GM12892 (cell line): Measurements from ENCODE around the gene NDRG3.
"Not testable (repeated sequence)": the region's sequence is repeated elsewhere in the genome, so short reads cannot be mapped to it uniquely, and the experiment has no call there.

ENCODE experiments used
- POLR2AphosphoS5 ChIP-seq: IDR thresholded peaks from 2 replicates; pipeline ENCODE4 v1.6.1; 2011; ENCODE audit warnings: low read depth, low read length, control low read depth
- TAF1 ChIP-seq: IDR thresholded peaks from 2 replicates; pipeline ENCODE4 v1.6.1; 2011; ENCODE audit warnings: low read depth, mild to moderate bottlenecking, control low read depth, low read length, borderline replicate concordance

- not testable (repeated sequence) for TF ChIP-seq POLR2AphosphoS5, TAF1
Measured at GRCh38 chr20:36638876-36639400, 107.0 kb downstream of the NDRG3 start.
